Neural cell (in vitro differentiated cells): Measurements from ENCODE around the gene NKAIN2. TPM values are rescaled to one million over a fixed set of nuclear protein-coding genes. Genes with fewer than 3 reads are reported as not detected.

Source experiments
- H2AFZ ChIP-seq: fragments of 200-600, 300-800 bp; sonication (generic), shearing (Covaris generic); 2 replicates; pipeline ENCODE4 v1.6.0; 2014; ENCODE audit warnings: low read depth, mild to moderate bottlenecking, antibody characterized with exemption, low read length, moderate library complexity
- H3F3A ChIP-seq: fragments of 200-600 bp; shearing (Covaris generic); 2 replicates; pipeline ENCODE4 v1.6.1; 2016; ENCODE audit warnings: mild to moderate bottlenecking, moderate library complexity, mixed read lengths, antibody characterized with exemption, low read length; ENCODE audit not compliant: insufficient read depth, poor library complexity, severe bottlenecking
- H3K27ac ChIP-seq: fragments of 200-600, 300-800 bp; sonication (generic), shearing (Covaris generic); 2 replicates; pipeline ENCODE4 v1.5.1; 2014; ENCODE audit warnings: mild to moderate bottlenecking, low read length, moderate library complexity
- H3K27me3 ChIP-seq: fragments of 300-800, 200-600 bp; sonication (generic), shearing (Covaris generic); 2 replicates; pipeline ENCODE4 v1.6.0; 2014; ENCODE audit warnings: mild to moderate bottlenecking, low read depth, low read length, moderate library complexity; ENCODE audit not compliant: insufficient read depth
- H3K36me3 ChIP-seq: fragments of 300-800, 200-600 bp; sonication (generic), shearing (Covaris generic); 2 replicates; pipeline ENCODE4 v1.5.1; 2014; ENCODE audit warnings: mild to moderate bottlenecking, antibody characterized with exemption, low read length, moderate library complexity; ENCODE audit not compliant: insufficient read depth
- H3K4me2 ChIP-seq: fragments of 300-800, 200-600 bp; sonication (generic), shearing (Covaris generic); 2 replicates; pipeline ENCODE4 v1.6.0; 2014; ENCODE audit warnings: mild to moderate bottlenecking, low read length
- H3K4me3 ChIP-seq: fragments of 300-800, 200-600 bp; sonication (generic), shearing (Covaris generic); 2 replicates; pipeline ENCODE4 v1.5.1; 2014; ENCODE audit warnings: mild to moderate bottlenecking, low read length, moderate library complexity
- H3K79me2 ChIP-seq: fragments of 200-600 bp; shearing (Covaris generic); replicated peaks from 2 replicates; pipeline ENCODE4 v1.6.0; 2014; ENCODE audit warnings: mild to moderate bottlenecking, low read length, moderate library complexity; ENCODE audit not compliant: insufficient read depth
- H3K9ac ChIP-seq: fragments of 300-800, 200-600 bp; sonication (generic), shearing (Covaris generic); 2 replicates; pipeline ENCODE4 v1.6.1; 2016; ENCODE audit warnings: mild to moderate bottlenecking, low read length, mixed read lengths
- H3K9me2 ChIP-seq: fragments of 200-600 bp; shearing (Covaris generic); 2 replicates; pipeline ENCODE4 v1.6.1; 2016; ENCODE audit warnings: mild to moderate bottlenecking, low read length, mixed read lengths; ENCODE audit not compliant: insufficient read depth
- H3K9me3 ChIP-seq: fragments of 200-600, 300-800 bp; sonication (generic), shearing (Covaris generic); 2 replicates; pipeline ENCODE4 v1.6.1; 2016; ENCODE audit warnings: mild to moderate bottlenecking, mixed run types, low read length, moderate library complexity, mixed read lengths
- H4K20me1 ChIP-seq: fragments of 200-600 bp; shearing (Covaris generic); 2 replicates; pipeline ENCODE4 v1.6.1; 2016; ENCODE audit warnings: mild to moderate bottlenecking, mixed run types; ENCODE audit not compliant: insufficient read depth
- EP300 ChIP-seq: fragments of 450-650 bp; conservative IDR thresholded peaks from 2 replicates; pipeline ENCODE4 v1.6.1; 2014; ENCODE audit warnings: antibody characterized with exemption, mild to moderate bottlenecking, moderate library complexity; ENCODE audit not compliant: poor library complexity, severe bottlenecking
- EZH2 ChIP-seq: fragments of 200-600, 300-800 bp; shearing (Covaris generic), sonication (generic); IDR thresholded peaks from 2 replicates; pipeline ENCODE4 v1.6.1; 2014; ENCODE audit warnings: antibody characterized with exemption, low read length, borderline replicate concordance, mild to moderate bottlenecking; ENCODE audit not compliant: insufficient read depth, poor library complexity, severe bottlenecking
- MXI1 ChIP-seq: fragments of 450-650 bp; conservative IDR thresholded peaks from 2 replicates; pipeline ENCODE4 v1.6.1; 2014; ENCODE audit warnings: antibody characterized with exemption, mild to moderate bottlenecking; ENCODE audit not compliant: poor library complexity, severe bottlenecking
- POLR2AphosphoS5 ChIP-seq: IDR thresholded peaks from 2 replicates; pipeline ENCODE4 v1.6.1; 2012
- RAD21 ChIP-seq: fragments of 450-650 bp; conservative IDR thresholded peaks from 2 replicates; pipeline ENCODE4 v1.6.1; 2014; ENCODE audit warnings: antibody characterized with exemption, mild to moderate bottlenecking, moderate library complexity
- REST ChIP-seq: IDR thresholded peaks from 2 replicates; pipeline ENCODE4 v1.6.1; 2012; ENCODE audit warnings: borderline replicate concordance
- SMC3 ChIP-seq: fragments of 450-650 bp; conservative IDR thresholded peaks from 2 replicates; pipeline ENCODE4 v1.6.1; 2014; ENCODE audit warnings: antibody characterized with exemption, mild to moderate bottlenecking, moderate library complexity; ENCODE audit not compliant: poor library complexity
- TAF1 ChIP-seq: IDR thresholded peaks from 2 replicates; pipeline ENCODE4 v1.6.1; 2012; ENCODE audit warnings: low read depth
- polyA plus RNA-seq: library from polyadenylated mRNA; depleted of rRNA; stranded (reverse); fragments of >200 nt; gene quantifications from 2 replicates; pipeline ENCODE4 v1.2.3, GENCODE V29; 2014
- TF ChIP-seq, protein P1 (sequence below): fragments of 450-650 bp; IDR thresholded peaks from 2 replicates; pipeline ENCODE4 v1.5.1; 2014; ENCODE audit warnings: antibody characterized with exemption, mild to moderate bottlenecking, moderate library complexity; ENCODE audit not compliant: poor library complexity, severe bottlenecking

NKAIN2 gene
- polyA plus RNA-seq, 1 donor from 2014 or later: 23.2 TPM

GRCh38 chr6:123873974-123874373 lies 70.3 kb downstream of the NKAIN2 start:
- Histone ChIP-seq H3F3A (no peaks in the 10 kb centered on the region), H3K9me3 (no peaks in the 10 kb centered on the region), H4K20me1 (no peaks in the 10 kb centered on the region), H3K27me3 (no peaks in the 10 kb centered on the region), H3K27ac (no peak overlapping the region), H3K9me2 (no peaks in the 10 kb centered on the region), H3K9ac (no peak overlapping the region), H2AFZ (no peak overlapping the region), H3K36me3 (no peaks in the 10 kb centered on the region), H3K4me2 (no peak overlapping the region), H3K79me2 (no peaks in the 10 kb centered on the region), H3K4me3 (no peak overlapping the region)
- TF ChIP-seq EZH2 (no peak), MXI1 (no peak), RAD21 (no peak), EP300 (no peak), POLR2AphosphoS5 (no peak), TAF1 (no peak), SMC3 (no peak)

- Histone ChIP-seq H4K20me1 (no peaks in the 10 kb centered on the region), H3K79me2 (no peaks in the 10 kb centered on the region), H3K27me3 (no peaks in the 10 kb centered on the region), H3F3A (no peaks in the 10 kb centered on the region), H3K27ac (no peak overlapping the region), H3K4me2 (no peak overlapping the region), H3K9ac (no peak overlapping the region), H3K4me3 (no peak overlapping the region), H3K36me3 (no peaks in the 10 kb centered on the region), H2AFZ (no peak overlapping the region), H3K9me3 (no peaks in the 10 kb centered on the region), H3K9me2 (no peaks in the 10 kb centered on the region)
- no peak for TF ChIP-seq EZH2
- TF ChIP-seq REST: no peak
- TF ChIP-seq TAF1: no peak
These were observed 72.1 kb downstream of the NKAIN2 start for GRCh38 chr6:123875784-123876183.

DNA sequence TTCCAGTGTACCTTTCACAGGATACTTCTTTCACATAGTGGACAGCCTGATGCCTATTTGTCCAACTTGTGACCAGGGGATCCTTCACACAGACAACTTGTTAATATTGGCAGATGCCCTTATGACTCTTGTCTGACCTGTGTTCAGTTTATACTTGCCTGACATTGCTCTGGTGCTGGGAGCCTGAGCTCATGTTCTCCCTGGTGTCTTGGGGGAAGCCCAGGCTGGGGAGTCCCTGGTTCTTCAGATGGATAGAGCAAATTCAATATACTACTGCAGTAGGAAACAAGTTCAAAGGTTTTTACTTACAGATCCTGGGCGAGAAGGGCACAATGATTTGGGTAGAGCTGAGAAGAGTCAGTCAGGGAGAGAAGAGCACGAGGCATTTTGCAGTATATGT lies 76.1 kb downstream of the NKAIN2 start:
- H3K4me2 ChIP-seq: no peak overlapping the region
- no peak overlapping the region for H3K9ac ChIP-seq
- no peaks in the 10 kb centered on the region for H3K36me3 ChIP-seq
- no peaks in the 10 kb centered on the region for H3K9me2 ChIP-seq
- no peaks in the 10 kb centered on the region for H3K9me3 ChIP-seq
- no peaks in the 10 kb centered on the region for H3F3A ChIP-seq
- no peaks in the 10 kb centered on the region for H4K20me1 ChIP-seq
- no peak overlapping the region for H2AFZ ChIP-seq
- no peak overlapping the region for H3K4me3 ChIP-seq
- no peaks in the 10 kb centered on the region for H3K27me3 ChIP-seq
- TF ChIP-seq, protein P1, sequence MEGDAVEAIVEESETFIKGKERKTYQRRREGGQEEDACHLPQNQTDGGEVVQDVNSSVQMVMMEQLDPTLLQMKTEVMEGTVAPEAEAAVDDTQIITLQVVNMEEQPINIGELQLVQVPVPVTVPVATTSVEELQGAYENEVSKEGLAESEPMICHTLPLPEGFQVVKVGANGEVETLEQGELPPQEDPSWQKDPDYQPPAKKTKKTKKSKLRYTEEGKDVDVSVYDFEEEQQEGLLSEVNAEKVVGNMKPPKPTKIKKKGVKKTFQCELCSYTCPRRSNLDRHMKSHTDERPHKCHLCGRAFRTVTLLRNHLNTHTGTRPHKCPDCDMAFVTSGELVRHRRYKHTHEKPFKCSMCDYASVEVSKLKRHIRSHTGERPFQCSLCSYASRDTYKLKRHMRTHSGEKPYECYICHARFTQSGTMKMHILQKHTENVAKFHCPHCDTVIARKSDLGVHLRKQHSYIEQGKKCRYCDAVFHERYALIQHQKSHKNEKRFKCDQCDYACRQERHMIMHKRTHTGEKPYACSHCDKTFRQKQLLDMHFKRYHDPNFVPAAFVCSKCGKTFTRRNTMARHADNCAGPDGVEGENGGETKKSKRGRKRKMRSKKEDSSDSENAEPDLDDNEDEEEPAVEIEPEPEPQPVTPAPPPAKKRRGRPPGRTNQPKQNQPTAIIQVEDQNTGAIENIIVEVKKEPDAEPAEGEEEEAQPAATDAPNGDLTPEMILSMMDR: no peak
- no peaks in the 10 kb centered on the region for H3K79me2 ChIP-seq
- H3K27ac ChIP-seq: no peak overlapping the region
